ENCODE data around the gene ALAD.

DNA sequence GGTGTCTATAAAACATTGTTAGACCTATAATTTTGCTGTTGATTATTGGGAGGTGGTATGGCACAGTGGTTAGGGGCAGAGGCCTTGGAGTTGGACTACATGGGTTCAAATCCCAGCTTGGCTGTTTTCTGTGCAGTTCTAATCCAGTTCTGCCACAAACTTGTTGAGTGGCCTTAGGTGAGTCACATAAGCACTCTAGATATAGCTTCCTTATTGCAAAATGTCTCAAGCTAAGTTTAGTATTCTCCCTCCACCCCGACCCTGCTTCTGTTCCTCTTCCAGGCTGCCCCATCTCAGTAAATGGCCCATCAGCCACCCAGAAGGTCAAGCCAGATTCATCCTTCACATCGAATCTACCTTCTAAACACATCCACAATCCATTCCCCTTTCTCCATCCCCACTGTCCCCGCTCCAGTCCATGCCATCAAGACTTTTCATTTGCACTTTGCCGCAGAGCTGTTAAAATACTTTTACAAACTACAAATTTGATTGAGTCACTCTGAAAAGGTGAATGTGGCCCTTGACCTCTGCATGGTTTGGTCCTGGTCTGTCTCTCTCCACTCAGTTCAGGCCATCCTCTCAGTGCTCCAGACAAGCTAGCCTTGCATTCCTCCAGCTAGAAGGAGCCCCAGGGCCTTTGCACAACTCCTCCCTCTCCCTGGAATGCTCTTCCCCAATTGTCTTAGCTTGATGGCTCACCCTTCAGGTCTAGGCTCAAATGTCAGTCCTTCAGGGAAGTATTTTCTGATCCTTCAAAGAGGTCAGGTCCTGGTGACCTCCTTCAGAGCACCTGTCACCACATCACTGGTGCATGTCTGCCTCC, 14.3 kb downstream of the ALAD start:
- TF ChIP-seq EZH2 (IDR thresholded peaks at IDR 0.05; ENCODE audit: borderline replicate concordance, low read depth, low read length, poor library complexity, severe bottlenecking): no peak
- TF ChIP-seq, protein P1, sequence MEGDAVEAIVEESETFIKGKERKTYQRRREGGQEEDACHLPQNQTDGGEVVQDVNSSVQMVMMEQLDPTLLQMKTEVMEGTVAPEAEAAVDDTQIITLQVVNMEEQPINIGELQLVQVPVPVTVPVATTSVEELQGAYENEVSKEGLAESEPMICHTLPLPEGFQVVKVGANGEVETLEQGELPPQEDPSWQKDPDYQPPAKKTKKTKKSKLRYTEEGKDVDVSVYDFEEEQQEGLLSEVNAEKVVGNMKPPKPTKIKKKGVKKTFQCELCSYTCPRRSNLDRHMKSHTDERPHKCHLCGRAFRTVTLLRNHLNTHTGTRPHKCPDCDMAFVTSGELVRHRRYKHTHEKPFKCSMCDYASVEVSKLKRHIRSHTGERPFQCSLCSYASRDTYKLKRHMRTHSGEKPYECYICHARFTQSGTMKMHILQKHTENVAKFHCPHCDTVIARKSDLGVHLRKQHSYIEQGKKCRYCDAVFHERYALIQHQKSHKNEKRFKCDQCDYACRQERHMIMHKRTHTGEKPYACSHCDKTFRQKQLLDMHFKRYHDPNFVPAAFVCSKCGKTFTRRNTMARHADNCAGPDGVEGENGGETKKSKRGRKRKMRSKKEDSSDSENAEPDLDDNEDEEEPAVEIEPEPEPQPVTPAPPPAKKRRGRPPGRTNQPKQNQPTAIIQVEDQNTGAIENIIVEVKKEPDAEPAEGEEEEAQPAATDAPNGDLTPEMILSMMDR (conservative IDR thresholded peaks at IDR 0.05; ENCODE audit: low read depth, low read length): no peak
